NCI-H187 treated with DMSO at 0.1 percent for 48 hours (cell line): ENCODE data around the gene FNDC3B.

ENCODE experiments used
- DNase-seq: peaks from one replicate; lab custom pipeline; 2025; lab: John Stamatoyannopoulos, UW

Gene FNDC3B

GRCh38 chr3:172073262-172073915, 34.0 kb downstream of the FNDC3B start:
- no peak for DNase-seq

GRCh38 chr3:172074032-172074431, 34.7 kb downstream of the FNDC3B start:
- no peak for DNase-seq

DNA sequence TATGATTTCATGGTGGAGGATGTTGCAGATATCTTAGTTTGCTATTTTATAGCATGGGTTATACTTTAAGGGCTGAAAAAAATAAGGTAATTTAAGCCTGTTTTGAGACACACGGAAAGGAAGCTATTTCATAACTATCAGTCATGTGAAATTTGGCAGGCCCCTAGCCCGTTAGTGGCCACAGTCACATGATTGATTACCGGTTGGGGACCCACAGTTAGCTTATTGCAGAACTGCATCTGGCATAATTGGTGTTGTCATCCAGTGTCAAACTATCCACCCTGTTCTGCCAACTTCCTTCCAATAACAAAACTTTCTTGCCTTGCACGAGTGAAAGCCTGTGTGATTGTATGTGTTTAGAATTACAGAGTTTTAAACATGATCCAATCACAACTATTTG, 35.2 kb downstream of the FNDC3B start:
- DNase-seq: no peak

DNA sequence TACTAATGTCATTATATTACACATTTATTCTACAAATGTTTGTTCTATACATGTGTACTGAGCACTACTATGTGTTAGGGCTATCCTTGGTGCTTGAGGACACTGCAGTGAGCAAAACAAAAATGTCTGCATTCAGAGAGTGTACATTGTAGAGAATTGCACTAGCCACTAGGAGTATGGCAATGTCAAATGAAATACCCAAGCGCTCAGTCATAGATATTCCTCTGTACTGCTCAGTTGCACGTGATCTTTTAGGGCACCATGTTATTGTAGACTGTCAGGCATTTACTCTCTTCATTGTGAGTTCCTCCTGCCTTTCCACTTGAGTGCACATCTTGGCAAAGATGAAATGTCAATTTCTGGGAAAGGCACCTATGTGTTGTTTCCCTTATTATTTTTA, 36.8 kb downstream of the FNDC3B start:
- DNase-seq: no peak

- no peak for DNase-seq
These were observed 37.9 kb downstream of the FNDC3B start for GRCh38 chr3:172077197-172077757.

- no peak for DNase-seq
These were observed 38.9 kb downstream of the FNDC3B start for GRCh38 chr3:172078244-172078643.

DNA sequence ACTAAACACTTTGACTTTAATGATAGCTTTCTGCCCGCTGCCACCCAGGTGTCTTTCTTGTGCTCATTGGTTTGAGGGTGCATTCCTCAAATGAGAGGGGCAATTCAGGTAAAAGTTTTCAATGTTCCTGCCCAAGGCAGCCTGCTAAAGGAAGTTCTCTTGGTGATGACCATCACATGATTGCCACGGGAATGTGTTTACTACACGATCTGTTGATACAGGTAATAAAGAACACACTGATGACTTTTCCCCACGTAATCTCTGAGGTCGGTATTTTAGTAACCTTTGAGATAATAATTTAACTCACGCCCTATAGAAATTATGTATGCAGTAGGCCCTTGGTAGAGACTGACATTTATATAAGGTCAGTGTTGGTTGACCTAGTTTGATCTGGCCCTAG, 39.3 kb downstream of the FNDC3B start:
- no peak for DNase-seq

DNA sequence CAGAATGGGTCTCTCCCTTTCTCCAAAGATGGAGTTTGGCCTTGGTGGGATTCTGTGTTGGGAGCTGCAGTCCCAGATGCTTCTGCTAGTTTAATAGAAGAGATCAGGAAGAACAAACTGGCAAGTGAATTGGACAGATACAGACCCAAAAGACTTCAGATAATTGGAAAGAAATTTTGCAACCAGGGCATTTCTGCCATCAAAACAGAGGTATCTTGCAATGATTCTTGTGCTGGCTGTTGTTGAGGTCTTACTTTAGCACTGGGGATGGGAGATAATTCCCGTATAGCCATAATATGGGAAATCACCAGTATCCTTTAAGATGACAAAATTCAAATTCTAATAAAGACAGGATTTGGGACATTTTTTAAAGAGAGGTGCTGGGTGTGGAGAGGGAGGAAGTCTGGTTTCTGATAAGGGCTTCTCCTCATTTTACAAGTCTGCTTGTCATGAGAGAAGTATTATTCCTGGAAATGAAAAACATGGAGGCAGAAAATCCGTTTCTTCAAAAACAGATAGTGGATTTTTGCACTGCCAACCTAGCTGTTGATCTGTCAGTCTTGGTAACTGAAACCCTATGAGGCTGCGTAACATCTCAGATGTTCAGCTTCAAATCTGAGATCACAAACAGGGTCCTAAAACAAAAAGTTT, 40.1 kb downstream of the FNDC3B start:
- DNase-seq: no peak

DNA sequence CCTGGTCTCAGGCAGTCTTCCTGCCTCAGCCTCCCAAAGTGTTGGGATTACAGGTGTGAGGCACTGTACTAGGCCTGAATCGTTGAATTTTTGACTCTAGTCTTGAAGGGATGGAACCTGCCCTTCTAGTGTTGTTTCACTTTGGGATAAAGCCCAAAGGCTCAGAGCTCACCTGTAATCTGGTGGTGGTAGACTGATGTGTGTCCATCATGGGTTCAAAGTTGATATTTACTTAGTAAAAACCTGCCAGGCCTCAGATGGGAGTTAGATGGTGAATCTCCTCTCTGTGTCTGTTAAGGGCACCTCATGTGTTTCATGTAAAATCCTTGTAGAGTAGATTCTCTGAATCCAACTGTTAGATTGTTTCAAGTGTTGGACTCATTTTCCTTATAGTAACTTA, 41.1 kb downstream of the FNDC3B start:
- no peak for DNase-seq

DNA sequence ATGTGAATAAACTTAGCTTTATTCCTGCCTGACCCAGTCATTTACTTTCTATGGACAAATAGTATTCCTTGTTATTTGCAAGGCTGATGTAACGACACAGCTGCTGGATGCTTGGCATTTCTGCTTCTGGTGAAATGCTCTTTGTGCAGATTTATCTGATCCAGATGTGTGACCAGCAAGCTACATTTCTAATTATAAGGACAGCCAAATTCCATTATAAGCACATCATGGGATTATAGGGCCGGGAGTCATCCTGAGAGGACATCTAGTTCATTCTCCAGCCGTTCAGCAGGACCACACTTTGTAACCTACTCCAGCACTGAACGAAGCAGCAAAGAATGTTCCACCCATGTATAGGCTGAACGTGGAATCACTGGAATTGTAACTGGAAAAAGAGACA, 42.9 kb downstream of the FNDC3B start:
- DNase-seq: no peak

DNA sequence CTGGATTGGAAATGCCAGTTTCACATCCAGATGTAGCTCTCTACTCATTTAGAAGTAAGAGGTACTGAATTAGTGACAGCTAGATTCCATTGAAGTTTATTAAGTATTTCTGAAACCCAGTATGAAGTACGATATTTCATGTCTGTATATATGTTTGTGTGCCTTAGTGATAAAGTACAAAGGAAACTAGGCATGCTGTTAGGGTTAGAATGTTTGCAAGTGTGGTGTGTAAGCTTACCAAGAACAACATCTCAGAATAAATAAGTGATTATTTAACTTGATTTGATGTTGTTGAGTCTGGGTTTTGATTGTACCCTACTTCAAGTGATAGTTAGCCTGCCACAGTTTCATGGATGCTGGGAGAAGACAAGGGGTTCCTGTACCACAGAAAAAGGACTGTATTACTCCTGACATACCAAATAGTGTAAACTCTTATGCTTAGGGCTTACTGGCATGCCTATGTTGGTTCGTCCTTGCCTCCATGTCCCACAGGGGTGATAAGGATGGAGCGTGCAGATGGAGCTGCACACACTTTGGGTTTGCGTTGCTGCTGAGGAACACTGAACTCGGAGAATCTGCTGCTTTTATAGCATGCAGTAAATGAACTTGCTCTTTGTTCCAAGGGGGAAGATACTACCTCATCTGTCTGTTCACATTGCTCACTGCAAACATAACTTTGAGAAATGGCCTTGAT, 43.6 kb downstream of the FNDC3B start:
- DNase-seq: no peak

GRCh38 chr3:172083995-172084409, 44.6 kb downstream of the FNDC3B start:
- DNase-seq: no peak

DNA sequence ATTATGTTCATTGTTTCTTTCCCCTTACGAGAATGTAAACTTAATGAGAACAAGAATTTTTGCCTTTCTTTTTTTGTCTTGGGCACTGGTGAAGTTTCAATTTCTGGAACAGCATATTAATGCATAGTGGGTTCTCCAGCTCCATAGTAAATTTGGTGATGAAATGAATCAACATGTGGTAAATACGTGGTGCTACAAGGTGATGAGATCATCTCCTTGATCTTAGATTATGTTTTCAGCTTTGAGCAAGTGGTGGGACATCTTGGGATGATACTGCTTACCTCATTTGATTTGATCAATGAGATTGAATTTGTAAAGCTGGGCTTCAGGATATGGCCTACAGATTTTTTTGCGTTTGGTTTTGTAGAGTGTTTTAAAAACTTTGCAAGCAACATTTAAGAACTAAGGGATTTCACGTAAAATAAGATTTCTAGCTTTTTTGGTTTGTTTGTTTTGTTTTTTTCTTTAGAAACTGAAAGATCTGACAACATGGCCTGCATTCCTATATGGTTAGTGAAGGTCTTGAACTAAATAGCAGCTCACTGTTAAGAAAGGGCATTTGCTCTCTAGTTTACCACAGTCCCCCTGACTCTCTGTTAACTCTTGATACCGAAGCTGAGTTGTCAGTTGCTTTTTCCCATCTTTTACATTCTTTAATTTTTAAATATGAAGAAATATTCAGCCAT, 45.6 kb downstream of the FNDC3B start:
- DNase-seq: no peak

- DNase-seq: no peak
These were observed 46.1 kb downstream of the FNDC3B start for GRCh38 chr3:172085557-172085895.

DNA sequence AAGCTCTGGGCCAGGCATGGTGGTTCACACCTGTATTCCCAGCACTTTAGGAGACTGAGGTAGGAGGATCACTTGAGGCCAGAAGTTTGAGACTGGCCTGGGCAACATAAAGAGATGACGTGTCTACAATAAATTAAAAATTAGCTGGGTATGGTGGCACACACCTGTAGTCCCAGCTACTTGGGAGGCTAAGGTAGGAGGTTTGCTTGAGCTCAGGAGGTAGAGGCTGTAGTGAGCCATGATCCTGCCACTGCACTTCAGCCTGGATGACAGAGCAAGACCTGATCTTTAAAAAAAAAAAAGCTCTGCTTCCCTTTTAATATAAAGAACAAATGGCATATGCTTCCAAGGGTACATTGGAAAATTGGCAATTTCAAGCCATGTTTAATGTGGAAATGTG, 46.7 kb downstream of the FNDC3B start:
- DNase-seq: no peak

DNA sequence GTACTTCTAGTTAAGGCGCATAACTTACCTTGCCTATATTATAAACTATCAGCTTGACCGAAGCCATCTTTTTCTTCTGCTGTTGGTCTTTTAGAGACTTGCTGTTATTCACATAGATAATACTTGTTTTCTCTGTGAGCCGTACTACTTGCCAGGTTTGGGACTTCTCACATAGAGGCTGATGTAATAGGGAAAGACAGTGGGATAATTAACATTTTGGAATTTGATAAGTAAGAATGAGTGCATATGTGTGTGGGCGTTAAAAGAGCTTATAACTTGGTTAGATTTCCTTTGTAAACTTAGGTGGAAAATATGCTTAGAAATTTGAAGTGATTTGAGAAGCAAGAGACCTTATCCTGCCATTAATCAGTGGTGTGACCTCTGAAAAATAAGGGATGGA, 47.8 kb downstream of the FNDC3B start:
- no peak for DNase-seq

GRCh38 chr3:172087602-172088580, 48.5 kb downstream of the FNDC3B start:
- DNase-seq: no peak

- no peak for DNase-seq
These were observed 49.9 kb downstream of the FNDC3B start for GRCh38 chr3:172089250-172089649.

DNA sequence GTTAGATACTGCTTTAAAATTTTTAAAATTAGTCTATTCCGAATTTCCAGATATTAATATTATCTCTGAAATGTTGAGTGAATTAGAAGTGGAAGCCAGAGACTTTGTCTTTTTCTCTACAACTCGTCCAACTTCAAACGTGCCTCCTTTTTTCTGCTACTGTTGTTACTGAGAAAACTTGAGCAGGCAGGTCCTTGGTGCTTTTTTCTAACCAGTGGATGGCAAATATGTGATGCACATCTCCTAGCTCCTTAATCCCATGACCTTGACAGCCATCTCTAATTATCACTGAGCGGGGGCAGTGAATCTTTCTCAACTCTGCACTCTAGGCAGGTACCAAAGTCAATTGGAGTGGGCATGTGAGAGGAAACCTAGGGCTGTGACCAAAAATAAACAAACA, 50.7 kb downstream of the FNDC3B start:
- DNase-seq: no peak

- no peak for DNase-seq
These were observed 53.3 kb downstream of the FNDC3B start for GRCh38 chr3:172092658-172093057.
